Colonic mucosa (tissue), 4 donors: ENCODE measurements around the gene METTL23. TPM values are rescaled to one million over a fixed set of nuclear protein-coding genes. Genes with fewer than 3 reads are reported as not detected.

Source experiments
- DNase-seq: peaks from one replicate; pipeline ENCODE4 v3.0.0-alpha.2; 2020
- H3K27ac ChIP-seq: fragments of 200-600 bp; one replicate; pipeline ENCODE4 v1.8.0; 2021
- H3K27me3 ChIP-seq: fragments of 200-600 bp; one replicate; pipeline ENCODE4 v1.8.0; 2021
- H3K36me3 ChIP-seq: fragments of 200-600 bp; one replicate; pipeline ENCODE4 v1.8.0; 2021
- H3K4me1 ChIP-seq: fragments of 200-600 bp; one replicate; pipeline ENCODE4 v1.8.0; 2021; ENCODE audit warnings: mild to moderate bottlenecking
- H3K4me3 ChIP-seq: fragments of 200-600 bp; one replicate; pipeline ENCODE4 v1.8.0; 2021
- H3K9ac ChIP-seq, 2 donors: one replicate each; pipeline ENCODE4 v1.7.0; 2013; ENCODE audit warnings: control low read depth in 2 of 2, low read depth in 2 of 2, low read length in 2 of 2
- H3K9me3 ChIP-seq: fragments of 200-600 bp; one replicate; pipeline ENCODE4 v1.8.0; 2021
- intact Hi-C: fragments of 100-400 bp; cut with DNase I; formaldehyde crosslinking; loops from one replicate; pipeline ENCODE4 v1.14.1; 2022
- total RNA-seq, 2 donors: library from RNA; stranded (reverse); fragmentation: NEBNext Ultra II Directional in 1 of 2; extraction: Animal tissue kit (Norgen Biotek cat#: 25700) in 1 of 2; gene quantifications; one replicate each; pipeline ENCODE4 v1.2.1, GENCODE V29; 2021
- TF ChIP-seq, protein P1 (sequence below): fragments of 200-600 bp; IDR thresholded peaks from one replicate; pipeline ENCODE4 v1.8.0; 2022; ENCODE audit warnings: antibody characterized with exemption, mild to moderate bottlenecking
- donor health status: healthy.
- donor health status: DM: no; HTN: no; CAD: no.
- donor health status: DM: no; HTN: no; CAD: no.

METTL23 gene
- total RNA-seq, 2 donors from 2014 or later = 21.7 to 29.7 TPM

DNA sequence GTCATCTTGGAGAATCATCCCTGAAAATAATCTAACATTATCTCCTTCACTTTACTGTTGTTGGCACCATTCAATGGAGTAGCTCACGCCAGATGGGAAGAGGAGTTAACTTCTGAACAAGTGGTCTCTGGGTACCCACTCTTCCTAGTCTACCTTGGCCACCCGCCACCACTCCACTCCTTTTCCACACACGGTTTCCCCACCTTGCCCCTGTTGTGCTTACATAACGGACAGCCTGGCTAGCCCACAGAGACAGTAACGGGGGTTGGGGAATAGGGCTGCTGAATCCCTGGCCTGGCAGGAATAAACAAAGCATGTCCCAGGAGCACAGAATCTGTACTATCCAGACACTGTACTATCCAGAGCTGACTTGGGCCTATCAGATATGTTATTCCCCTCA lies 12.3 kb upstream of the METTL23 start:
- peaks cover 6% of the 10 kb centered on the region for H3K4me1 ChIP-seq

DNA sequence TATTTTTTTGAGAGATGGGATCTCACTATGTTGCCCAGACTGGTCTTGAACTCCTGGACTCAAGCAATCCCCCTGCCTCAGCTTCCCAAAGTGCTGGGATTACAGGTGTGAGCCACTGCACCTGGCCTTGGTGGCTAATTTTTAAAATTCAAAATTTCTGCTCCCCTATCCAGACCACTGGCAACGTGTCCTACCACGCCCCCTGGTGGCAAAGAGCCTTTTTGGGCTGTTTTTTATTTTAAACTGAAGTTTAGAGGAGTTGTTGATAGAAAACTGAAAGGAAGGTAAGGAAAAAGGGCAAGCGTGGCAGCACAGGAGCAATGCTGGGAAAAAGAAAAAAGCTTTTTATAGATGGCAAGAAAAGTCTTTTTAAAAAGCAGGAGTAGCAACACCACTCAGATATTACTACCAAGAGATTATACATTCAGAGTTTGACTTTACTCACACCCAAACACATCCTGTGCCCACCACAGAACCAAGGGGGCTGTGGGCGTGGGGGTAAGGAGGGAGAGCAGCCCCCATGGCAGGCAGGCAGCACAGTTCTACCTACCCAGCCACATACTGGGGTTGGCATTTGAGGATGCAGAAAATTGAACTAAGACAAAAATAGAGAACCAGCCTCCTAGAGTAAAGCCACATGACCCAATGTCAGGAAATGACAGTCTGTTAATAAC lies 11.7 kb upstream of the METTL23 start:
- no peak overlapping the region for H3K9ac ChIP-seq
- peaks cover 23% of the 10 kb centered on the region for H3K36me3 ChIP-seq
- DNase-seq = peak; percentile 83
- H3K27ac ChIP-seq = peak overlapping the region; percentile 33
- no peaks in the 10 kb centered on the region for H3K9me3 ChIP-seq
- TF ChIP-seq, protein P1, sequence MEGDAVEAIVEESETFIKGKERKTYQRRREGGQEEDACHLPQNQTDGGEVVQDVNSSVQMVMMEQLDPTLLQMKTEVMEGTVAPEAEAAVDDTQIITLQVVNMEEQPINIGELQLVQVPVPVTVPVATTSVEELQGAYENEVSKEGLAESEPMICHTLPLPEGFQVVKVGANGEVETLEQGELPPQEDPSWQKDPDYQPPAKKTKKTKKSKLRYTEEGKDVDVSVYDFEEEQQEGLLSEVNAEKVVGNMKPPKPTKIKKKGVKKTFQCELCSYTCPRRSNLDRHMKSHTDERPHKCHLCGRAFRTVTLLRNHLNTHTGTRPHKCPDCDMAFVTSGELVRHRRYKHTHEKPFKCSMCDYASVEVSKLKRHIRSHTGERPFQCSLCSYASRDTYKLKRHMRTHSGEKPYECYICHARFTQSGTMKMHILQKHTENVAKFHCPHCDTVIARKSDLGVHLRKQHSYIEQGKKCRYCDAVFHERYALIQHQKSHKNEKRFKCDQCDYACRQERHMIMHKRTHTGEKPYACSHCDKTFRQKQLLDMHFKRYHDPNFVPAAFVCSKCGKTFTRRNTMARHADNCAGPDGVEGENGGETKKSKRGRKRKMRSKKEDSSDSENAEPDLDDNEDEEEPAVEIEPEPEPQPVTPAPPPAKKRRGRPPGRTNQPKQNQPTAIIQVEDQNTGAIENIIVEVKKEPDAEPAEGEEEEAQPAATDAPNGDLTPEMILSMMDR = peak; percentile 78
- peaks cover 6% of the 10 kb centered on the region for H3K4me1 ChIP-seq
- intact Hi-C loops = loop anchor here (10.0 kb wide), 1 partner anchor 160 kb away; no protein-coding TSS in a partner anchor
- H3K4me3 ChIP-seq = no peak overlapping the region
- H3K27me3 ChIP-seq = no peaks in the 10 kb centered on the region

More for the DNA sequence above, 12.3 kb upstream of the METTL23 start:
- intact Hi-C loops = loop anchor here (10.0 kb wide), 1 partner anchor 160 kb away; no protein-coding TSS in a partner anchor
- TF ChIP-seq, protein P1 = no peak
- Histone ChIP-seq H3K36me3 (peaks cover 17% of the 10 kb centered on the region), H3K27me3 (no peaks in the 10 kb centered on the region), H3K9me3 (no peaks in the 10 kb centered on the region), H3K4me3 (no peak overlapping the region), H3K27ac (no peak overlapping the region), H3K9ac (no peak overlapping the region)
- DNase-seq = no peak

DNA sequence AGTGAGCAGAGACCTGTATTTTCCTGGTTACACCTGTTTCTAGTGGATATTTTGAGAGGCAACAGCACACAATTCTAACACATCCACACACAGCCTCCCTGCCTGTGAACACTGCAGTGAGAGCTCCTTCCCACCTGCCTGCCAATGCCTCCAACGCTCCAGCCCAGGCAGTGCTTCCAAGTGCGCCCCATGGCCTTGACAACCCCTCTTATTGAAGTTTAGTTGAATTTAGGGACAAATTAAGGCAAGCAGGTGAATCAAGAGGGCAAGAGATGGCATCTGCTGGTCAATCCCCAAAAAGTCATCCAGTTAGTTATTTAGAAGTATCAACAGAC lies 11.2 kb upstream of the METTL23 start:
- Histone ChIP-seq H3K27ac (peak overlapping the region; percentile 33), H3K9ac (no peak overlapping the region), H3K4me3 (no peak overlapping the region), H3K27me3 (no peaks in the 10 kb centered on the region), H3K4me1 (peaks cover 6% of the 10 kb centered on the region), H3K9me3 (no peaks in the 10 kb centered on the region), H3K36me3 (peaks cover 28% of the 10 kb centered on the region)
- no peak for DNase-seq
- intact Hi-C loops = loop anchor here (10.0 kb wide), 1 partner anchor 161 kb away; no protein-coding TSS in a partner anchor
- TF ChIP-seq, protein P1 = no peak

DNA sequence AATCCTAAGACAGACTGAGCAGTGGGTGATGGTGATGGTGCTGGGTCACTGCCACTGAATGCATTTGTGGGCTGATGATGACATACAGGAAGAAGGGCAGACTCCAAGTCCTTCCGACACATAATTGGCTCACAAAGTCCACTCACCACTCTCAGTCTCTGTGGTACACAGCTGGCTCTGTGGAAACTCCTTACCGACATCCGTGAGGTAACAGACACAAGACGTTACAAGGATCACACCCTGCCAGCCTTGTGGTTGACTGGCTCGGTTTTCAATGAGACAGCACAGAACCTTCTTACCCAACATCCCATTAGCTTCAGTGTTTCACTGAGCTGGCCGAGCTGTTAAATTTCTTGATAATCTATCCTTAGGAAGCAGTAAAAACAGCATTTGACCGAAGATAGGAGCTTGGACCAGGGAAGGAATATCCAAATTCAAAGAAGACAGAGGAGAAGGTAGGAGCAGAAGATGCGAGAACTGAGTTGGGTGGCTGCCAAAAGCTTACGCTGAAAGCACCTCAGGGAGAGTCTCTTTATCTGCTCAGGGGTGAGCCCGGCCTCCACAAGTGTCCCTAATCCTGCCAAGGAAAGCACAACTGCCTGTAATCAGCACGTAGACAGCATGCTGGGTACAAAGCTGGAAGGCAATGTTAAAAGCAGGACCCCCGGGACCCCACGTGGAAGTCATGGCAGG lies 10.3 kb upstream of the METTL23 start:
- Histone ChIP-seq H3K9ac (no peak overlapping the region), H3K4me1 (peaks cover 6% of the 10 kb centered on the region), H3K27me3 (no peaks in the 10 kb centered on the region), H3K4me3 (no peak overlapping the region), H3K36me3 (peaks cover 34% of the 10 kb centered on the region), H3K27ac (peak overlapping the region; percentile 38), H3K9me3 (no peaks in the 10 kb centered on the region)
- no peak for DNase-seq
- intact Hi-C loops = loop anchor here (10.0 kb wide), 1 partner anchor 161 kb away; no protein-coding TSS in a partner anchor
- TF ChIP-seq, protein P1 = no peak

DNA sequence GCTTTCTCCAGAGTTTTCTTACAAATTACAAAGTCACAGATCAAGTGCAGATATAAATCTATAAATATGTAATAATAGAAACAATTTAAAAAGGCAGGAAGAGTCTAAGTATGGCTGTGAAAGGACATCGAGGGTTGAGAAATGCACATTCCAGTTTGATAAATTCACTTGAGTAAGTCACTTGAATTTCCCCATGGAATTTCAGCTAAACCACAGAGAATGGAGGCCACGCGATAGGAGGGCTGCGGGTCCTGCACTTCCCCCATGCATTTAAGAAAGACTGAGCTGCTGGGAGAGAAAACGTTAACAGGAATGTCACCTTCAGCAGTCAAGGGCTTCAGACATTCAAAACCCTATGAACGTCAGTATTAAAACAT lies 9.8 kb upstream of the METTL23 start:
- Histone ChIP-seq H3K9ac (no peak overlapping the region), H3K9me3 (no peaks in the 10 kb centered on the region), H3K4me3 (no peak overlapping the region), H3K4me1 (peaks cover 6% of the 10 kb centered on the region), H3K27ac (peak overlapping the region; percentile 38), H3K27me3 (no peaks in the 10 kb centered on the region), H3K36me3 (peaks cover 40% of the 10 kb centered on the region)
- DNase-seq = no peak
- TF ChIP-seq, protein P1 = no peak
- intact Hi-C loops = loop anchor here (10.0 kb wide), 1 partner anchor 162 kb away; no protein-coding TSS in a partner anchor
